GM18861 (cell line): ENCODE data around the gene DEFB123.

Experiments used
- ATAC-seq: cut with Tn5 transposase; IDR thresholded peaks from one replicate; pipeline ENCODE4 v1.9.1; 2021; ENCODE audit not compliant: unreplicated experiment

Gene DEFB123

GRCh38 chr20:31473331-31474096 is 33.1 kb downstream of the DEFB123 start:
- ATAC-seq = no peak

GRCh38 chr20:31474097-31474436 is 33.6 kb downstream of the DEFB123 start:
- no peak for ATAC-seq

- ATAC-seq = no peak
These were observed 34.5 kb downstream of the DEFB123 start, which contains the start of the genes DEFB124 and REM1 for GRCh38 chr20:31474758-31475427. Gene DEFB124, minus strand, starts transcription at chr20:31475127. Its CDS starts 2,114 bp downstream, at chr20:31473013. Gene REM1, plus strand, starts transcription at chr20:31475288. Its CDS starts 1,158 bp downstream, at chr20:31476446.

GRCh38 chr20:31475472-31476293 is 35.3 kb downstream of the DEFB123 start:
- no peak for ATAC-seq

- no peak for ATAC-seq
These were observed 35.8 kb downstream of the DEFB123 start for GRCh38 chr20:31476294-31476585.

- no peak for ATAC-seq
These were observed 36.3 kb downstream of the DEFB123 start for GRCh38 chr20:31476643-31477215.

GRCh38 chr20:31484001-31484400 is 43.6 kb downstream of the DEFB123 start:
- ATAC-seq = no peak

GRCh38 chr20:31485450-31486339 is 45.3 kb downstream of the DEFB123 start:
- ATAC-seq = no peak

- no peak for ATAC-seq
These were observed 47.7 kb downstream of the DEFB123 start for GRCh38 chr20:31488115-31488514.

- ATAC-seq = no peak
These were observed 48.7 kb downstream of the DEFB123 start for GRCh38 chr20:31489152-31489551.

GRCh38 chr20:31490752-31491151 is 50.3 kb downstream of the DEFB123 start:
- no peak for ATAC-seq

- ATAC-seq = no peak
These were observed 53.7 kb downstream of the DEFB123 start for GRCh38 chr20:31494131-31494530.

GRCh38 chr20:31496761-31497295 is 56.4 kb downstream of the DEFB123 start:
- no peak for ATAC-seq

GRCh38 chr20:31497838-31498540 is 57.6 kb downstream of the DEFB123 start:
- ATAC-seq = no peak
